Esophagus squamous epithelium (tissue), 4 donors: ENCODE results near the gene ITGA5.

Experiments used
- POLR2A ChIP-seq, 4 donors: fragments of 450-650 bp; IDR thresholded peaks; one replicate each; pipeline ENCODE4 v1.6.1; 2017; ENCODE audit warnings: antibody characterized with exemption in 4 of 4, mild to moderate bottlenecking in 4 of 4, moderate library complexity in 3 of 4
- TF ChIP-seq, protein P1 (sequence below), 6 experiments: fragments of 450-650 bp in 4 of 6; fragments of 200-600 bp in 2 of 6; sonication (generic) in 2 of 6; IDR thresholded peaks; one replicate each; pipeline ENCODE4 v1.5.1; 2016 to 2019; ENCODE audit warnings: antibody characterized with exemption in 6 of 6, mild to moderate bottlenecking in 4 of 6, moderate library complexity in 4 of 6

DNA sequence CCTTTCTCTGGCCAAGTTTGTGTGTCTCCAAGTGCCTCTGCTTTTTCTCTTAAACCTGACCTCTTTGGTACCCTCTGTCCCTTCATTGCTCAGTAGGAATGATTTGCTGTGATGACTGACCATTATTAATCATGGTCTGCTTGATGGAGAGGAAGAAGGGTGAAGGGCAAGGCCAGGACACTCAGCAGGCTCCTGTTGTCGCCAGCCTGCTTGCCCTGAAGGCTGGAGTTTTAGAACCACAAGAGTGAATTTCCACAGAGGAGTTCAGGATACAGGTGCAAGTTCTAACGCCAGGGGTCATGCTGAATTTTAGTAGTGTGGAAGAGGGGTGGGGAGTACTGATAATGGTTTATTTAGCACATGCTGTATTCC is 2.8 kb upstream of the ITGA5 start:
- TF ChIP-seq, protein P1, sequence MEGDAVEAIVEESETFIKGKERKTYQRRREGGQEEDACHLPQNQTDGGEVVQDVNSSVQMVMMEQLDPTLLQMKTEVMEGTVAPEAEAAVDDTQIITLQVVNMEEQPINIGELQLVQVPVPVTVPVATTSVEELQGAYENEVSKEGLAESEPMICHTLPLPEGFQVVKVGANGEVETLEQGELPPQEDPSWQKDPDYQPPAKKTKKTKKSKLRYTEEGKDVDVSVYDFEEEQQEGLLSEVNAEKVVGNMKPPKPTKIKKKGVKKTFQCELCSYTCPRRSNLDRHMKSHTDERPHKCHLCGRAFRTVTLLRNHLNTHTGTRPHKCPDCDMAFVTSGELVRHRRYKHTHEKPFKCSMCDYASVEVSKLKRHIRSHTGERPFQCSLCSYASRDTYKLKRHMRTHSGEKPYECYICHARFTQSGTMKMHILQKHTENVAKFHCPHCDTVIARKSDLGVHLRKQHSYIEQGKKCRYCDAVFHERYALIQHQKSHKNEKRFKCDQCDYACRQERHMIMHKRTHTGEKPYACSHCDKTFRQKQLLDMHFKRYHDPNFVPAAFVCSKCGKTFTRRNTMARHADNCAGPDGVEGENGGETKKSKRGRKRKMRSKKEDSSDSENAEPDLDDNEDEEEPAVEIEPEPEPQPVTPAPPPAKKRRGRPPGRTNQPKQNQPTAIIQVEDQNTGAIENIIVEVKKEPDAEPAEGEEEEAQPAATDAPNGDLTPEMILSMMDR (IDR thresholded peaks at IDR 0.05), result no peak
- TF ChIP-seq POLR2A (IDR thresholded peaks at IDR 0.05), result no peak
